GM18951 (cell line): ENCODE results near the gene PSMD5.

Source experiments
- POLR2A ChIP-seq: IDR thresholded peaks from 4 replicates; pipeline ENCODE4 v1.6.1; 2011; ENCODE audit warnings: mild to moderate bottlenecking; ENCODE audit not compliant: insufficient read length, insufficient read depth; ENCODE audit errors: extremely low read depth
- in situ Hi-C: fragments of 300-500 bp; cut with MboI; formaldehyde crosslinking; loops from one replicate; pipeline ENCODE4 v1.12.0; 2022; ENCODE audit warnings: low sequenced_read_pairs, mixed read lengths, inconsistent platforms; ENCODE audit not compliant: unreplicated experiment

Gene PSMD5

GRCh38 chr9:120869726-120870125, 27.0 kb upstream of the PSMD5 start:
- TF ChIP-seq POLR2A, result no peak
- in situ Hi-C loops, result no loop called here

GRCh38 chr9:120869360-120869687, 26.6 kb upstream of the PSMD5 start:
- TF ChIP-seq POLR2A, result no peak

GRCh38 chr9:120868676-120869359, 26.1 kb upstream of the PSMD5 start:
- in situ Hi-C loops, result no loop called here
- TF ChIP-seq POLR2A, result peak; percentile 50

More at GRCh38 chr9:120869360-120869687, 26.6 kb upstream of the PSMD5 start:
- in situ Hi-C loops, result no loop called here

GRCh38 chr9:120868339-120868675, 25.6 kb upstream of the PSMD5 start:
- TF ChIP-seq POLR2A, result no peak
- in situ Hi-C loops, result no loop called here

GRCh38 chr9:120867676-120868338, 25.1 kb upstream of the PSMD5 start:
- no peak for TF ChIP-seq POLR2A
- in situ Hi-C loops, result no loop called here

GRCh38 chr9:120866651-120867050, 23.9 kb upstream of the PSMD5 start:
- no peak for TF ChIP-seq POLR2A
- in situ Hi-C loops, result no loop called here

- in situ Hi-C loops, result no loop called here
- no peak for TF ChIP-seq POLR2A
Observed at GRCh38 chr9:120865809-120866208, 23.1 kb upstream of the PSMD5 start.

- no peak for TF ChIP-seq POLR2A
- in situ Hi-C loops, result no loop called here
Observed at GRCh38 chr9:120865176-120865575, 22.5 kb upstream of the PSMD5 start.

- in situ Hi-C loops, result no loop called here
- TF ChIP-seq POLR2A, result no peak
Observed at GRCh38 chr9:120864719-120865118, 22.0 kb upstream of the PSMD5 start.

- no peak for TF ChIP-seq POLR2A
- in situ Hi-C loops, result no loop called here
Observed at GRCh38 chr9:120863833-120864232, 21.1 kb upstream of the PSMD5 start.

- TF ChIP-seq POLR2A, result no peak
- in situ Hi-C loops, result no loop called here
Observed at GRCh38 chr9:120862452-120862851, 19.7 kb upstream of the PSMD5 start.

GRCh38 chr9:120861935-120862334, 19.2 kb upstream of the PSMD5 start:
- in situ Hi-C loops, result no loop called here
- no peak for TF ChIP-seq POLR2A

GRCh38 chr9:120860083-120860482, 17.4 kb upstream of the PSMD5 start:
- TF ChIP-seq POLR2A, result no peak
- in situ Hi-C loops, result no loop called here

- in situ Hi-C loops, result no loop called here
- no peak for TF ChIP-seq POLR2A
Observed at GRCh38 chr9:120859361-120859760, 16.6 kb upstream of the PSMD5 start.
